ENCODE data around the gene PEX5L.

PEX5L gene

DNA sequence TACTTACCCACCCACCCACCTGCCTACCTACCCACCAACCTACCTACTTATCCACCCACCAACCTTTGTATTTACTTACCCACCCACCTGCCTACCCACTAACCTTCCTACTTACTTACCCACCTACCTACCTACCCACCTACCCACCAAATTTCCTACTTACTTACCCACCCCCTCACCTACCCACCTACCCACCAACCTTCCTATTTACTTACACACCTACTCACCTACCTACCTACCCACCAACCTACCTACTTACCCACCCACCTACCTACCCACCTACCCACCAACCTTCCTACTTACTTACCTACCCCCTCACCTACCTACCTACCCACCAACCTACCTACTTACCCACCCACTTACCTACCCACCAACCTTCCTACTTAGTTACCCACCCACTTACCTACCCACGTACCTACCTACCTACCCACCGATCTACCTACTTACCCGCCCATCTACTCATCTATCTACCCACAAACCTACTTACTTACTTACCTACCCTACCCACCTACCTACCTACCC, 204.3 kb downstream of the PEX5L start:
- TF ChIP-seq, protein P1, sequence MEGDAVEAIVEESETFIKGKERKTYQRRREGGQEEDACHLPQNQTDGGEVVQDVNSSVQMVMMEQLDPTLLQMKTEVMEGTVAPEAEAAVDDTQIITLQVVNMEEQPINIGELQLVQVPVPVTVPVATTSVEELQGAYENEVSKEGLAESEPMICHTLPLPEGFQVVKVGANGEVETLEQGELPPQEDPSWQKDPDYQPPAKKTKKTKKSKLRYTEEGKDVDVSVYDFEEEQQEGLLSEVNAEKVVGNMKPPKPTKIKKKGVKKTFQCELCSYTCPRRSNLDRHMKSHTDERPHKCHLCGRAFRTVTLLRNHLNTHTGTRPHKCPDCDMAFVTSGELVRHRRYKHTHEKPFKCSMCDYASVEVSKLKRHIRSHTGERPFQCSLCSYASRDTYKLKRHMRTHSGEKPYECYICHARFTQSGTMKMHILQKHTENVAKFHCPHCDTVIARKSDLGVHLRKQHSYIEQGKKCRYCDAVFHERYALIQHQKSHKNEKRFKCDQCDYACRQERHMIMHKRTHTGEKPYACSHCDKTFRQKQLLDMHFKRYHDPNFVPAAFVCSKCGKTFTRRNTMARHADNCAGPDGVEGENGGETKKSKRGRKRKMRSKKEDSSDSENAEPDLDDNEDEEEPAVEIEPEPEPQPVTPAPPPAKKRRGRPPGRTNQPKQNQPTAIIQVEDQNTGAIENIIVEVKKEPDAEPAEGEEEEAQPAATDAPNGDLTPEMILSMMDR (IDR thresholded peaks at IDR 0.05; ENCODE audit: low read depth, low read length): no peak
- H3K4me3 ChIP-seq (ENCODE audit: low read depth, low read length): no peak overlapping the region

DNA sequence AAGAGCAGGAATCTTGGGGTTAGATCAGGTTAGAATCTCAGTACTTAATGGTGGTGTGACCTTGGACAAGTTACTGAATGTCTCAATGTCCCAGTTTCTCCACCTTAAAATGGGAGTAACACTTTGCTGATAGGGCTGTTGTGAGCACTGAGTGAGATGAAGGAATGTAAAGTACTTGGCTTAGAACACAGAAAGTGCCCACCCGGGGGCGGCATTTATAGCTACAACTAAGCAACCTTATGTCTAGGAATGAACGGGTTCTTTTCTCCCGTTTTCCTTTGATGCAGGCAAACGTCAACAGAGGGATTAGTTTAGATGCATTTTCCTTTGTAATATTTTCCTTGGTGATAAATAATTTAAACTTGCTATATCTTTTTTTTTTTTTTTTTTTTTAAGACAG, 207.3 kb downstream of the PEX5L start:
- TF ChIP-seq, protein P1 (IDR thresholded peaks at IDR 0.05; ENCODE audit: low read depth, low read length): no peak
- no peak overlapping the region for H3K4me3 ChIP-seq (ENCODE audit: low read depth, low read length)

DNA sequence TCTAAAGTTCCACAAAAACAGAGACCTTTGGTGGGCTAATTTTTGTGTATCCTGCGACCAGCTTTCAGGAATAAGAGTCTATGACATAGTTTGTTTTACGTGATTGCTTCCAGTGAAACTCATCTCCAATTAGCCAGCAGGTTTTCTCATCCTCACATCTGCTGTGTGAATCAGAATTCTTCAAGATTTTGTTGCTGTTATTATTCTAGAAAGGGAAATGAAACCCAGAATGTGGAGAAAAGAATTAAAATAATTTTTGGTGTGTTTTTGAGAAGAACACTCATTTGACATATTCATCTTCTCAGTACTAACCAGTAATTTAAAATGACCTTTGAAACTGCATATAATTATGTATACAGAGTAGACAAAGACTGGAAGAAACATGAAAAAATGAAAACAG, 208.0 kb downstream of the PEX5L start:
- TF ChIP-seq, protein P1 (IDR thresholded peaks at IDR 0.05; ENCODE audit: low read depth, low read length): no peak
- H3K4me3 ChIP-seq (ENCODE audit: low read depth, low read length): no peak overlapping the region

DNA sequence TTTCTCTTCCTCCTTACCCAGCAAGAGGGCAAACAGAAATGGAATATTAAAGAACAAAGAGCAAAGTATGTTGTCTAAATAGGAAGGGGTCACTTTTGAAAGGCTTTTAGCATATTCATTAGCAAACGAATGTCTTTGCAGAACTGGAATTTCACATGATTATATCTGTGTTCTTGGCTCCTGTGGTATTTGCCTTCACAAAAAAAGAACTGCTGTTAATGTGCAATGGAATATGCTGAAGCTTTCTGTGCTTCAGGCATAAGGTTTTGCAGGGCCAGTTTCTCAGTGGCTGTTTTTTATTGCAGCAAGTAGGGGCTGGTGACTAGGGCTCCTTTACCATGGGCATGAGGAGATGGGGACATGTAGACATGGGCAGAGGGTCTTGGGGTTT, 210.5 kb downstream of the PEX5L start:
- H3K4me3 ChIP-seq (ENCODE audit: low read depth, low read length): no peak overlapping the region
- TF ChIP-seq, protein P1 (IDR thresholded peaks at IDR 0.05; ENCODE audit: low read depth, low read length): no peak

- TF ChIP-seq, protein P1 (IDR thresholded peaks at IDR 0.05; ENCODE audit: low read depth, low read length): no peak
- no peak overlapping the region for H3K4me3 ChIP-seq (ENCODE audit: low read depth, low read length)
Observed at GRCh38 chr3:179825527-179826246, 211.1 kb downstream of the PEX5L start.

- TF ChIP-seq, protein P1 (IDR thresholded peaks at IDR 0.05; ENCODE audit: low read depth, low read length): no peak
Observed at GRCh38 chr3:179822296-179822695, 214.4 kb downstream of the PEX5L start.

GRCh38 chr3:179819379-179819778, 217.4 kb downstream of the PEX5L start:
- H3K4me3 ChIP-seq (ENCODE audit: low read depth, low read length): no peak overlapping the region
- TF ChIP-seq, protein P1 (IDR thresholded peaks at IDR 0.05; ENCODE audit: low read depth, low read length): no peak

More at GRCh38 chr3:179822296-179822695, 214.4 kb downstream of the PEX5L start:
- H3K4me3 ChIP-seq (ENCODE audit: low read depth, low read length): no peak overlapping the region
